Liver (tissue), 3 donors: Measurements from ENCODE around the gene TSKS.

Experiments
- EGR1 ChIP-seq, 2 donors: IDR thresholded peaks; 2 replicates each; pipeline ENCODE4 v1.6.1; 2016 to 2018; ENCODE audit warnings: antibody characterized with exemption in 2 of 2, low read depth in 2 of 2
- FOXA2 ChIP-seq: IDR thresholded peaks from 2 replicates; pipeline ENCODE4 v1.6.1; 2016; ENCODE audit warnings: antibody characterized with exemption
- GABPA ChIP-seq, 2 donors: IDR thresholded peaks in 1 of 2; conservative IDR thresholded peaks in 1 of 2; 2 replicates each; pipeline ENCODE4 v1.6.1; 2016; ENCODE audit warnings: antibody characterized with exemption in 2 of 2, mild to moderate bottlenecking in 1 of 2, moderate library complexity in 1 of 2
- HNF4G ChIP-seq: IDR thresholded peaks from 2 replicates; pipeline ENCODE4 v1.6.1; 2016; ENCODE audit warnings: antibody characterized with exemption
- JUND ChIP-seq, 2 donors: IDR thresholded peaks; 2 replicates each; pipeline ENCODE4 v1.6.1; 2016; ENCODE audit warnings: antibody characterized with exemption in 2 of 2
- RAD21 ChIP-seq, 2 donors: IDR thresholded peaks; 2 replicates each; pipeline ENCODE4 v1.6.1; 2016; ENCODE audit warnings: antibody characterized with exemption in 2 of 2, mild to moderate bottlenecking in 2 of 2
- RXRA ChIP-seq, 2 donors: IDR thresholded peaks; 2 replicates each; pipeline ENCODE4 v1.6.1; 2017 to 2018; ENCODE audit warnings: antibody characterized with exemption in 2 of 2, mild to moderate bottlenecking in 1 of 2
- TAF1 ChIP-seq: conservative IDR thresholded peaks from 2 replicates; pipeline ENCODE4 v1.6.1; 2016; ENCODE audit warnings: antibody characterized with exemption, mild to moderate bottlenecking
- YY1 ChIP-seq: IDR thresholded peaks from 2 replicates; pipeline ENCODE4 v1.6.1; 2016; ENCODE audit warnings: antibody characterized with exemption, mild to moderate bottlenecking
- TF ChIP-seq, protein P1 (sequence below): IDR thresholded peaks from 2 replicates; pipeline ENCODE4 v1.6.1; 2016; ENCODE audit warnings: antibody characterized with exemption
- TF ChIP-seq, protein P2 (sequence below): fragments of 150-350 bp; IDR thresholded peaks from 2 replicates; pipeline ENCODE4 v1.5.1; 2017; ENCODE audit warnings: improper control_type of control experiment, low read depth, low read length; ENCODE audit not compliant: missing input control
- TF ChIP-seq, protein P3 (sequence below): IDR thresholded peaks from 2 replicates; pipeline ENCODE4 v1.6.1; 2016; ENCODE audit warnings: antibody characterized with exemption
- TF ChIP-seq, protein P4 (sequence below): IDR thresholded peaks from 2 replicates; pipeline ENCODE4 v1.6.1; 2016; ENCODE audit warnings: antibody characterized with exemption, mild to moderate bottlenecking
- TF ChIP-seq, protein P5 (sequence below): IDR thresholded peaks from 2 replicates; pipeline ENCODE4 v1.6.1; 2016; ENCODE audit warnings: antibody characterized with exemption
- donor health status: healthy.
- donor health status: healthy.

DNA sequence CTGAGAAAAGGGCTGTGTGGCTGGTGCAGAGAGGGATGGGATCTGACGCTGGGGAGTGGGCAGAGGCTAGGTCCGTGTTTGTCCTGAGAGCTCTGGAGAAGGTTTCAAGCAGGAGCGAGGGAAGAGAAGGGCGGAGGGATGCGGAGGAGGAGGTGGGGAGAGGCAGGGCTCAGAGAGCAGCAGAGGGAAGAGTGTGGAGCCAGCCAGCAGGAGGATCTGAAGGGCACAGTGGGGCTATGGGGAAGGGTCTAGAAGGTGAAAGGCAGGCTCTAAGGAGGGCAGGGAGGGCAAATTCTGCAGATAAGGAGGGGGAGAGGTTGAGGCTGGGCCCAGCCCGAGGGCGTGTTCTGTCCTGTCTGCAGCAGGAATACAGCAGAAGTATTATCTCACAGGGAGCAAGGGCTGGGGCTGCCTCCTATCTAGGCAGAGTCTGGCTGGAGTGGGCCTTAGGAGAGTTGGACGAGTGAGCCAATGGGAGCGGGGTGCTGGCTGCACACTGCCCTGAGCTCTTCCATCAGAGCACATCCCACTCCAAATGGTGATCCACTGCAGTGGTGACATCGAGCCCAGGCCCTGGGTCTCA lies 9.8 kb upstream of the TSKS start:
- TF ChIP-seq GABPA (IDR thresholded peaks at IDR 0.05 in 1 of 2, conservative IDR thresholded peaks at IDR 0.05 in 1 of 2) (no peak), JUND (IDR thresholded peaks at IDR 0.05) (no peak), EGR1 (IDR thresholded peaks at IDR 0.05; ENCODE audit: low read depth in 2 of 2) (no peak), YY1 (no peak), FOXA2 (no peak), RAD21 (IDR thresholded peaks at IDR 0.05) (no peak), TAF1 (no peak), RXRA (IDR thresholded peaks at IDR 0.05) (no peak), HNF4G (no peak)
- TF ChIP-seq, protein P1, sequence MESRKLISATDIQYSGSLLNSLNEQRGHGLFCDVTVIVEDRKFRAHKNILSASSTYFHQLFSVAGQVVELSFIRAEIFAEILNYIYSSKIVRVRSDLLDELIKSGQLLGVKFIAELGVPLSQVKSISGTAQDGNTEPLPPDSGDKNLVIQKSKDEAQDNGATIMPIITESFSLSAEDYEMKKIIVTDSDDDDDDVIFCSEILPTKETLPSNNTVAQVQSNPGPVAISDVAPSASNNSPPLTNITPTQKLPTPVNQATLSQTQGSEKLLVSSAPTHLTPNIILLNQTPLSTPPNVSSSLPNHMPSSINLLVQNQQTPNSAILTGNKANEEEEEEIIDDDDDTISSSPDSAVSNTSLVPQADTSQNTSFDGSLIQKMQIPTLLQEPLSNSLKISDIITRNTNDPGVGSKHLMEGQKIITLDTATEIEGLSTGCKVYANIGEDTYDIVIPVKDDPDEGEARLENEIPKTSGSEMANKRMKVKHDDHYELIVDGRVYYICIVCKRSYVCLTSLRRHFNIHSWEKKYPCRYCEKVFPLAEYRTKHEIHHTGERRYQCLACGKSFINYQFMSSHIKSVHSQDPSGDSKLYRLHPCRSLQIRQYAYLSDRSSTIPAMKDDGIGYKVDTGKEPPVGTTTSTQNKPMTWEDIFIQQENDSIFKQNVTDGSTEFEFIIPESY: no peak
- TF ChIP-seq, protein P2, sequence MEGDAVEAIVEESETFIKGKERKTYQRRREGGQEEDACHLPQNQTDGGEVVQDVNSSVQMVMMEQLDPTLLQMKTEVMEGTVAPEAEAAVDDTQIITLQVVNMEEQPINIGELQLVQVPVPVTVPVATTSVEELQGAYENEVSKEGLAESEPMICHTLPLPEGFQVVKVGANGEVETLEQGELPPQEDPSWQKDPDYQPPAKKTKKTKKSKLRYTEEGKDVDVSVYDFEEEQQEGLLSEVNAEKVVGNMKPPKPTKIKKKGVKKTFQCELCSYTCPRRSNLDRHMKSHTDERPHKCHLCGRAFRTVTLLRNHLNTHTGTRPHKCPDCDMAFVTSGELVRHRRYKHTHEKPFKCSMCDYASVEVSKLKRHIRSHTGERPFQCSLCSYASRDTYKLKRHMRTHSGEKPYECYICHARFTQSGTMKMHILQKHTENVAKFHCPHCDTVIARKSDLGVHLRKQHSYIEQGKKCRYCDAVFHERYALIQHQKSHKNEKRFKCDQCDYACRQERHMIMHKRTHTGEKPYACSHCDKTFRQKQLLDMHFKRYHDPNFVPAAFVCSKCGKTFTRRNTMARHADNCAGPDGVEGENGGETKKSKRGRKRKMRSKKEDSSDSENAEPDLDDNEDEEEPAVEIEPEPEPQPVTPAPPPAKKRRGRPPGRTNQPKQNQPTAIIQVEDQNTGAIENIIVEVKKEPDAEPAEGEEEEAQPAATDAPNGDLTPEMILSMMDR: no peak
- TF ChIP-seq, protein P3, sequence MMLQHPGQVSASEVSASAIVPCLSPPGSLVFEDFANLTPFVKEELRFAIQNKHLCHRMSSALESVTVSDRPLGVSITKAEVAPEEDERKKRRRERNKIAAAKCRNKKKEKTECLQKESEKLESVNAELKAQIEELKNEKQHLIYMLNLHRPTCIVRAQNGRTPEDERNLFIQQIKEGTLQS: no peak
- TF ChIP-seq, protein P4, sequence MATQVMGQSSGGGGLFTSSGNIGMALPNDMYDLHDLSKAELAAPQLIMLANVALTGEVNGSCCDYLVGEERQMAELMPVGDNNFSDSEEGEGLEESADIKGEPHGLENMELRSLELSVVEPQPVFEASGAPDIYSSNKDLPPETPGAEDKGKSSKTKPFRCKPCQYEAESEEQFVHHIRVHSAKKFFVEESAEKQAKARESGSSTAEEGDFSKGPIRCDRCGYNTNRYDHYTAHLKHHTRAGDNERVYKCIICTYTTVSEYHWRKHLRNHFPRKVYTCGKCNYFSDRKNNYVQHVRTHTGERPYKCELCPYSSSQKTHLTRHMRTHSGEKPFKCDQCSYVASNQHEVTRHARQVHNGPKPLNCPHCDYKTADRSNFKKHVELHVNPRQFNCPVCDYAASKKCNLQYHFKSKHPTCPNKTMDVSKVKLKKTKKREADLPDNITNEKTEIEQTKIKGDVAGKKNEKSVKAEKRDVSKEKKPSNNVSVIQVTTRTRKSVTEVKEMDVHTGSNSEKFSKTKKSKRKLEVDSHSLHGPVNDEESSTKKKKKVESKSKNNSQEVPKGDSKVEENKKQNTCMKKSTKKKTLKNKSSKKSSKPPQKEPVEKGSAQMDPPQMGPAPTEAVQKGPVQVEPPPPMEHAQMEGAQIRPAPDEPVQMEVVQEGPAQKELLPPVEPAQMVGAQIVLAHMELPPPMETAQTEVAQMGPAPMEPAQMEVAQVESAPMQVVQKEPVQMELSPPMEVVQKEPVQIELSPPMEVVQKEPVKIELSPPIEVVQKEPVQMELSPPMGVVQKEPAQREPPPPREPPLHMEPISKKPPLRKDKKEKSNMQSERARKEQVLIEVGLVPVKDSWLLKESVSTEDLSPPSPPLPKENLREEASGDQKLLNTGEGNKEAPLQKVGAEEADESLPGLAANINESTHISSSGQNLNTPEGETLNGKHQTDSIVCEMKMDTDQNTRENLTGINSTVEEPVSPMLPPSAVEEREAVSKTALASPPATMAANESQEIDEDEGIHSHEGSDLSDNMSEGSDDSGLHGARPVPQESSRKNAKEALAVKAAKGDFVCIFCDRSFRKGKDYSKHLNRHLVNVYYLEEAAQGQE: no peak
- TF ChIP-seq, protein P5, sequence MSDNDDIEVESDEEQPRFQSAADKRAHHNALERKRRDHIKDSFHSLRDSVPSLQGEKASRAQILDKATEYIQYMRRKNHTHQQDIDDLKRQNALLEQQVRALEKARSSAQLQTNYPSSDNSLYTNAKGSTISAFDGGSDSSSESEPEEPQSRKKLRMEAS: no peak
